T-helper 17 cell (primary cell): Measurements from ENCODE around the gene MAGI1. TPM values are rescaled to one million over a fixed set of nuclear protein-coding genes. Genes with fewer than 3 reads are reported as not detected.

Experiments
- ATAC-seq: fragments of 150-1000 bp; cut with Tn5 transposase; 2 replicates; pipeline ENCODE4 v1.10.0; 2021; ENCODE audit warnings: mild to moderate bottlenecking, moderate library complexity
- DNase-seq, 3 donors: peaks; one replicate each; pipeline versions ENCODE4 v3.0.0 to v3.0.0-alpha.2; 2020 to 2021
- H3K9me3 ChIP-seq: one replicate; pipeline ENCODE4 v1.7.0; 2013; ENCODE audit warnings: low read length, mild to moderate bottlenecking; ENCODE audit not compliant: control insufficient read depth, poor library complexity, severe bottlenecking
- H3K27ac Mint-ChIP-seq: one replicate; pipeline ENCODE4 v1.8.0; 2022; ENCODE audit warnings: mild to moderate bottlenecking, moderate library complexity, mixed read lengths
- H3K27me3 Mint-ChIP-seq: one replicate; pipeline ENCODE4 v1.8.0; 2022; ENCODE audit warnings: mixed read lengths
- H3K36me3 Mint-ChIP-seq: one replicate; pipeline ENCODE4 v1.8.0; 2022; ENCODE audit warnings: low read depth, mixed read lengths
- H3K4me1 Mint-ChIP-seq: one replicate; pipeline ENCODE4 v1.8.0; 2022; ENCODE audit warnings: mild to moderate bottlenecking, mixed read lengths
- H3K4me3 Mint-ChIP-seq: one replicate; pipeline ENCODE4 v1.8.0; 2022; ENCODE audit warnings: mild to moderate bottlenecking, moderate library complexity, mixed read lengths
- total RNA-seq, 4 donors: library from RNA in 2 of 4; stranded (reverse) in 2 of 4; gene quantifications; one replicate each; pipeline ENCODE4 v1.2.3 and lab custom pipeline; 2022 to 2026

Gene MAGI1
- total RNA-seq, 2 donors from 2014 or later = not detected

GRCh38 chr3:65995030-65995429 is 43.7 kb downstream of the MAGI1 start:
- no peaks in the 10 kb centered on the region for H3K4me1 Mint-ChIP-seq
- H3K27ac Mint-ChIP-seq = no peak overlapping the region

GRCh38 chr3:65993134-65993900 is 45.4 kb downstream of the MAGI1 start:
- Mint-ChIP-seq H3K27me3 (peaks cover 2% of the 10 kb centered on the region), H3K36me3 (no peaks in the 10 kb centered on the region), H3K4me1 (no peaks in the 10 kb centered on the region), H3K27ac (no peak overlapping the region), H3K4me3 (no peak overlapping the region)
- no peak for ATAC-seq
- H3K9me3 ChIP-seq = no peaks in the 10 kb centered on the region
- no peak for DNase-seq

More at GRCh38 chr3:65995030-65995429, 43.7 kb downstream of the MAGI1 start:
- Mint-ChIP-seq H3K27me3 (no peaks in the 10 kb centered on the region), H3K36me3 (no peaks in the 10 kb centered on the region), H3K4me3 (no peak overlapping the region)
- DNase-seq (no peak), ATAC-seq (no peak)
- no peaks in the 10 kb centered on the region for H3K9me3 ChIP-seq

GRCh38 chr3:65992106-65992505 is 46.6 kb downstream of the MAGI1 start:
- DNase-seq (no peak), ATAC-seq (no peak)
- no peaks in the 10 kb centered on the region for H3K9me3 ChIP-seq
- Mint-ChIP-seq H3K27me3 (peaks cover 11% of the 10 kb centered on the region), H3K36me3 (no peaks in the 10 kb centered on the region), H3K27ac (no peak overlapping the region), H3K4me3 (no peak overlapping the region), H3K4me1 (no peaks in the 10 kb centered on the region)

GRCh38 chr3:65988411-65989180 is 50.1 kb downstream of the MAGI1 start:
- Mint-ChIP-seq H3K36me3 (no peaks in the 10 kb centered on the region), H3K27ac (no peak overlapping the region), H3K4me3 (no peak overlapping the region), H3K4me1 (no peaks in the 10 kb centered on the region), H3K27me3 (peaks cover 11% of the 10 kb centered on the region)
- DNase-seq (no peak), ATAC-seq (no peak)
- no peaks in the 10 kb centered on the region for H3K9me3 ChIP-seq

- no peak overlapping the region for H3K4me3 Mint-ChIP-seq
- peaks cover 11% of the 10 kb centered on the region for H3K27me3 Mint-ChIP-seq
- H3K4me1 Mint-ChIP-seq = no peaks in the 10 kb centered on the region
- no peak for DNase-seq
- H3K27ac Mint-ChIP-seq = no peak overlapping the region
- no peaks in the 10 kb centered on the region for H3K9me3 ChIP-seq
- no peaks in the 10 kb centered on the region for H3K36me3 Mint-ChIP-seq
- no peak for ATAC-seq
Observed at GRCh38 chr3:65986285-65986684, 52.4 kb downstream of the MAGI1 start.

GRCh38 chr3:65984975-65985374 is 53.7 kb downstream of the MAGI1 start:
- no peaks in the 10 kb centered on the region for H3K9me3 ChIP-seq
- no peaks in the 10 kb centered on the region for H3K4me1 Mint-ChIP-seq
- peaks cover 11% of the 10 kb centered on the region for H3K27me3 Mint-ChIP-seq
- H3K4me3 Mint-ChIP-seq = no peak overlapping the region
- no peaks in the 10 kb centered on the region for H3K36me3 Mint-ChIP-seq
- no peak for ATAC-seq
- no peak overlapping the region for H3K27ac Mint-ChIP-seq
- DNase-seq = no peak

- Mint-ChIP-seq H3K27me3 (peaks cover 7% of the 10 kb centered on the region), H3K36me3 (no peaks in the 10 kb centered on the region), H3K4me3 (no peak overlapping the region), H3K27ac (no peak overlapping the region), H3K4me1 (no peaks in the 10 kb centered on the region)
- DNase-seq = no peak
- no peaks in the 10 kb centered on the region for H3K9me3 ChIP-seq
- no peak for ATAC-seq
Observed at GRCh38 chr3:65983100-65983499, 55.6 kb downstream of the MAGI1 start.

- no peak overlapping the region for H3K27ac Mint-ChIP-seq
- H3K4me3 Mint-ChIP-seq = no peak overlapping the region
- no peaks in the 10 kb centered on the region for H3K36me3 Mint-ChIP-seq
- no peak for ATAC-seq
- H3K4me1 Mint-ChIP-seq = no peaks in the 10 kb centered on the region
- H3K27me3 Mint-ChIP-seq = no peaks in the 10 kb centered on the region
- no peaks in the 10 kb centered on the region for H3K9me3 ChIP-seq
- DNase-seq = no peak
Observed at GRCh38 chr3:65979731-65980130, 59.0 kb downstream of the MAGI1 start.

GRCh38 chr3:65979162-65979561 is 59.6 kb downstream of the MAGI1 start:
- Mint-ChIP-seq H3K27ac (no peak overlapping the region), H3K36me3 (no peaks in the 10 kb centered on the region), H3K27me3 (no peaks in the 10 kb centered on the region), H3K4me1 (no peaks in the 10 kb centered on the region), H3K4me3 (no peak overlapping the region)
- no peaks in the 10 kb centered on the region for H3K9me3 ChIP-seq
- ATAC-seq (no peak), DNase-seq (no peak)

- no peaks in the 10 kb centered on the region for H3K36me3 Mint-ChIP-seq
Observed at GRCh38 chr3:65978116-65978515, 60.6 kb downstream of the MAGI1 start.

GRCh38 chr3:65975032-65975431 is 63.7 kb downstream of the MAGI1 start:
- no peak for DNase-seq
- ATAC-seq = no peak
- no peak overlapping the region for H3K27ac Mint-ChIP-seq

More at GRCh38 chr3:65978116-65978515, 60.6 kb downstream of the MAGI1 start:
- no peaks in the 10 kb centered on the region for H3K9me3 ChIP-seq
- no peak for ATAC-seq
- Mint-ChIP-seq H3K4me3 (no peak overlapping the region), H3K4me1 (no peaks in the 10 kb centered on the region), H3K27me3 (no peaks in the 10 kb centered on the region), H3K27ac (no peak overlapping the region)
- no peak for DNase-seq

GRCh38 chr3:65974509-65974908 is 64.2 kb downstream of the MAGI1 start:
- ATAC-seq = no peak
- H3K4me3 Mint-ChIP-seq = no peak overlapping the region
- no peaks in the 10 kb centered on the region for H3K27me3 Mint-ChIP-seq
- no peaks in the 10 kb centered on the region for H3K36me3 Mint-ChIP-seq
- no peak overlapping the region for H3K27ac Mint-ChIP-seq
- no peak for DNase-seq
- no peaks in the 10 kb centered on the region for H3K9me3 ChIP-seq
- H3K4me1 Mint-ChIP-seq = no peaks in the 10 kb centered on the region

More at GRCh38 chr3:65975032-65975431, 63.7 kb downstream of the MAGI1 start:
- Mint-ChIP-seq H3K4me1 (no peaks in the 10 kb centered on the region), H3K4me3 (no peak overlapping the region), H3K36me3 (no peaks in the 10 kb centered on the region), H3K27me3 (no peaks in the 10 kb centered on the region)
- no peaks in the 10 kb centered on the region for H3K9me3 ChIP-seq

- Mint-ChIP-seq H3K27ac (no peak overlapping the region), H3K4me3 (no peak overlapping the region), H3K27me3 (no peaks in the 10 kb centered on the region), H3K4me1 (no peaks in the 10 kb centered on the region), H3K36me3 (no peaks in the 10 kb centered on the region)
- no peak for DNase-seq
- no peak for ATAC-seq
- H3K9me3 ChIP-seq = no peaks in the 10 kb centered on the region
Observed at GRCh38 chr3:65972765-65973164, 66.0 kb downstream of the MAGI1 start.
